HUES6 (cell line): ENCODE results near the gene HINT2.
A peak's percentile ranks its signal among the peaks of the same experiment; 100 is the strongest.

Experiments
- H3K27ac ChIP-seq: 2 replicates; pipeline ENCODE4 v1.7.0; 2013; ENCODE audit warnings: low read depth, mild to moderate bottlenecking, low read length, inconsistent platforms
- H3K27me3 ChIP-seq: 2 replicates; pipeline ENCODE4 v1.6.1; 2013; ENCODE audit warnings: low read length; ENCODE audit not compliant: control insufficient read depth, insufficient read depth
- H3K36me3 ChIP-seq: 2 replicates; pipeline ENCODE4 v1.6.1; 2013; ENCODE audit warnings: low read length; ENCODE audit not compliant: control insufficient read depth, insufficient read depth
- H3K4me1 ChIP-seq: 2 replicates; pipeline ENCODE4 v1.6.1; 2013; ENCODE audit warnings: low read length; ENCODE audit not compliant: control insufficient read depth, insufficient read depth
- H3K4me3 ChIP-seq: 2 replicates; pipeline ENCODE4 v1.5.1; 2013; ENCODE audit warnings: low read depth, low read length
- H3K9ac ChIP-seq: one replicate; pipeline ENCODE4 v1.6.1; 2013; ENCODE audit warnings: mild to moderate bottlenecking, low read length
- H3K9me3 ChIP-seq: 2 replicates; pipeline ENCODE4 v1.6.1; 2013; ENCODE audit warnings: low read depth, low read length; ENCODE audit not compliant: control insufficient read depth, insufficient read depth

Gene HINT2

DNA sequence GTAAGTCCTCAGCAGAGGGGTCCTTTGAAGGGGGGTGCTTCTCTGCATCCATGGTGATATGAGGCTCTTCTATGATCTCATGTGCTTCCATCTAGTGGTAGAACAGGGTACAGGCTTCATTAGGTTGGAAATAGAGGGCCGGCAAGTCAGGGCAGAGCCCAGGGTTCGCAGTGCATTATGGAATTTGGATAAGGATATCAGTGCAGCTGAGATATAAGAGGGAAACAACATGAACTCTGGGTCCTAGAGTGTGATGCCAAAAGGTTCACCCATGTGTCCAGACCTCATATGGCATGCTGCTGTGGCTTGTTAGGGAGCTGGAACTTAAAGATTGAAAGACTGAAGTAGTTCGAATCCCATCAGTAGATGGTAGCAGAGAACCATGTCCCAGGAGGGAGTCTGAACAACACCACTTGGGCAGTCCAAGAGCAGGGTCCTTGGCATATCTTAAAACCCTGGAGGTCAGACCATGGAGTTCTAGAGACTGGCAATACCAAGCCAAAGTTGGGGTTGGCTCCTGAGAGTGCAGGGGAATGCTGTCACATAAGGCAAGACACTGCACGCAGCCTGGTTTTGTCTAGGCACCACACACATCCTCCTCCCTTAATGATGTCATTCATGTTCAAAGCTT, 11.3 kb upstream of the HINT2 start:
- Histone ChIP-seq H3K9me3 (no peaks in the 10 kb centered on the region), H3K27ac (no peak overlapping the region), H3K4me1 (peaks cover 27% of the 10 kb centered on the region), H3K4me3 (no peak overlapping the region), H3K9ac (no peak overlapping the region), H3K36me3 (no peaks in the 10 kb centered on the region), H3K27me3 (no peaks in the 10 kb centered on the region)

DNA sequence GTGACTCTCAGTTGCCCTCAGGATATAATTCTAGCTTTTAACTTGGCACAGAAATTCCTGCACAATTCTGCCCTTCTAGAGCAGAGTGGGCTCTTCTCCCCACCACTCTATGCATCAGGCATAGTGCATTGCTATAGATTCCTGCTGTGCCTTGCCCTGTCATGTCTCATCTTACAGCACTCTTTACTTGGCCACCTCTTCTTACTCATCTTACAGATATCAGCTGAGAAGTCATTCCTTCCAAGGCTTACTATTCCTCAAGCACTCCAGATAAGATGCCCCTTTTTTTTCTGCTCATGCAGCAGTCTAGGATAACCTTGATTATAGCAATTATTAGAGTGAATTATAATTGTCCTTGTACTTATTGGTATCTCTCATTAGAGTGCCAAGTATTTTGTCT, 8.1 kb upstream of the HINT2 start:
- no peaks in the 10 kb centered on the region for H3K27me3 ChIP-seq
- no peaks in the 10 kb centered on the region for H3K9me3 ChIP-seq
- no peak overlapping the region for H3K27ac ChIP-seq
- no peaks in the 10 kb centered on the region for H3K36me3 ChIP-seq
- peaks cover 16% of the 10 kb centered on the region for H3K4me1 ChIP-seq
- H3K9ac ChIP-seq: no peak overlapping the region
- no peak overlapping the region for H3K4me3 ChIP-seq

- no peak overlapping the region for H3K27ac ChIP-seq
- H3K27me3 ChIP-seq: no peaks in the 10 kb centered on the region
- H3K9ac ChIP-seq: no peak overlapping the region
- H3K36me3 ChIP-seq: no peaks in the 10 kb centered on the region
- no peak overlapping the region for H3K4me3 ChIP-seq
- no peaks in the 10 kb centered on the region for H3K9me3 ChIP-seq
- H3K4me1 ChIP-seq: peaks cover 12% of the 10 kb centered on the region; the same call in 1 of the 2 replicates
These were observed 5.2 kb upstream of the HINT2 start for GRCh38 chr9:35820076-35820475.

DNA sequence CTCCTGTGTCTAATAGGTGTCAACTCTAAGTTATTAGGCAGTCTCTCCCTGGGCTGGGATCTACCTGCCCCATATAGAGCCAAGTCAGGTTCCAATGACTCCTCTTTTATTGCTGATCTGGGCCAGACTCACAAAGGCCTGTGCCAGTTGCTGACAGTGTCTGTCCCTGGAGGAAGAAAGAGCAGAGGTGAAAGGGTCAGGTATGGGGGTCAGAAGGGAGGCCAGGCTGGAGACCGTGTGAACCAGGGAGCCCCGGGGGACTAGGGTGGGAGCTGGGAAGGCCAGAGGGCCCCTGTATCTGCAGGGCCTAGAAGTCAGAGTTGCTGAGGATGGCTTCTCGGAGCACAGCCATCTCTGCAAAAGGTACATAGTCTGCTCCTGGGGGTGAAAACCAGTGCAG, 3.5 kb upstream of the HINT2 start:
- Histone ChIP-seq H3K9me3 (no peaks in the 10 kb centered on the region), H3K36me3 (no peaks in the 10 kb centered on the region), H3K27me3 (no peaks in the 10 kb centered on the region), H3K4me1 (peaks cover 15% of the 10 kb centered on the region), H3K27ac (no peak overlapping the region), H3K9ac (no peak overlapping the region), H3K4me3 (no peak overlapping the region)

DNA sequence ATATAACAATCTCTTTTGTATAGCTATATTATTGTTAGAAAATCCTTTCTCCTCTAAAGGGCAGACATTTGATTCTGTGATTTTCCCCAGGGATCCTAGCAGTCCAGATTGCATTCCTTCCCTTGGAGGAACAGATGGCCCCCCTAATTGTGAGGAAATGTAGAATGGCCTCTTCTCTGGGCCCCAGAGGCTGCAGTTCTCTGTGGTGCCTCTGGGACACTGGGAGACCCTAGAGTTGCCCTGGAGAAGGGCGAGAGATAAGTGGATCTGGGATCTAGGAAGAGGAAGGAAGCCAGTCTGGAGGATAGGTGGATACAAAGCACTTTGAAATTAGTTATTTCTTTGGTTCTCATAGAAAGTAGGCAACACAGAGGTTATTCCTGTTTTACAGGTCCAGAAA, 1.9 kb upstream of the HINT2 start:
- no peak overlapping the region for H3K4me3 ChIP-seq
- no peaks in the 10 kb centered on the region for H3K36me3 ChIP-seq
- H3K27me3 ChIP-seq: no peaks in the 10 kb centered on the region
- H3K9me3 ChIP-seq: no peaks in the 10 kb centered on the region
- H3K27ac ChIP-seq: no peak overlapping the region
- H3K4me1 ChIP-seq: peaks cover 13% of the 10 kb centered on the region
- H3K9ac ChIP-seq: no peak overlapping the region

GRCh38 chr9:35814106-35814840, 569 bp downstream of the HINT2 start:
- Histone ChIP-seq H3K9me3 (no peaks in the 10 kb centered on the region), H3K27me3 (no peaks in the 10 kb centered on the region), H3K4me3 (peak overlapping the region; percentile 75), H3K9ac (peak overlapping the region; percentile 85), H3K4me1 (peaks cover 13% of the 10 kb centered on the region), H3K27ac (peak overlapping the region; percentile 80), H3K36me3 (no peaks in the 10 kb centered on the region)

DNA sequence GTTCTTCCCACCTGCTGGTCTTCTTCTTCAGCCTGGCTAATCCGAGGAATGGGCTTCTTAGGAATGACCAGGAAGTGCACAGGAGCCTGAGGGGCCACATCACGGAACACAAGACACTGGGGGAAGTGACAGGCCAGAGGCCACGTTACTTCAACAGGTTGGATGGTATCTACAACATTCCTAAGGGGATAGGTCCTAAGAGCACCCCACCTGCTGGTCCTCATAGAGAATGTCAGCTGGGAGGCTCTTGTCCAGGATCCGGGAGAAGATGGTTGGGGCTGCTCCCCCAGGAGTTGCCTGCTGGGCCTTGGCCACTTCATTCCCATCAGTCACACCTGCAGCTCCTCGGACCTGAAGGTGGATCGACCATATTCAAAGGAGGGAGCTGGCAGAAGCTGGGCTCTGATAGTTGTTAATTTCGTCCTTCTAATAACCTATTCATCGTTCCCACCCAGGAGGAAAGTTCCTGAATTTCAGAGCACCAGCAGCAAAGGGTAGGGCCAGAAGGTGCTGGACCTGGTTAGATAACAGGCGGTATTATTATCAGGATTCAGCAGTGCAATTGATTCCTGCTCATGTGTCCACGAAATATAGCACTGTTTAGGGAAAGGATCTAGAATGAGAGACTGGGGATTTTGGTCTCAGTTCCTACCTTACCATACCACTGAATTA, 1.3 kb downstream of the HINT2 start:
- peaks cover 13% of the 10 kb centered on the region for H3K4me1 ChIP-seq
- H3K9me3 ChIP-seq: no peaks in the 10 kb centered on the region
- H3K9ac ChIP-seq: no peak overlapping the region
- H3K36me3 ChIP-seq: no peaks in the 10 kb centered on the region
- no peaks in the 10 kb centered on the region for H3K27me3 ChIP-seq
- no peak overlapping the region for H3K27ac ChIP-seq
- peak overlapping the region; percentile 75; the same call in 1 of the 2 replicates for H3K4me3 ChIP-seq

DNA sequence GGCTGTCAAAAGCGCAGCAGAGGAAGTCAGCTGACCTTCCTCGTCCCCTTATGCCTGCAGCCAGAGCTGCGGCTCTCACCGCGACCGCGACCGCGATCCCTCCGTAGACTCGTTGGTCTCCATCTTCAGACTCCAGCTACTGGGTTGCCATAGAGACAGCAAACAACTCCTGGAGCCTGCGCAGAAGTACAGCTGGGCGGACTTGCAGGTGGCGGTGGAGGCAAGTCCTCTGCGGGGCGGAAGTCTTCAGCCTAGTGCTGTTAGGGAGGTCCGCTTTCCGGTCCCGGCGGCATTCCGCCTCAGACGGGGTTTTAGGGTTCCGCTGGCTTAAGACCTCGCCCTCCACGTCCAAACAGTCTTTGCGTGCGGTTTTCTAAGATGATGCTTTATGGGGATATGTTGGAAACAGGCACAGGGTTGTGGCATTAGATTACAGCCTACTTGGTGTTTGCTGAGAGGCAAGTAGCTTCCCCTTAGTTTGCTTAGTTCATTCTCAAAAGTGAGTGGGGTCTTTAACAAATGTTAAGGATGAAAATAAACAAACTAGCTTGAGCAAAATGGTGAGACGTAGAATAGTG, 2.7 kb downstream of the HINT2 start, which contains the start of gene SPAG8:
Gene SPAG8 (minus strand): TSS at position 238 of the 578 bp plus-strand sequence. CDS start 115 bp downstream, at position 123.
- H3K36me3 ChIP-seq: no peaks in the 10 kb centered on the region
- no peak within 1 kb of the TSS for H3K9ac ChIP-seq
- no peaks in the 10 kb centered on the region for H3K9me3 ChIP-seq
- peaks cover 13% of the 10 kb centered on the region for H3K4me1 ChIP-seq
- H3K27ac ChIP-seq: no peak within 1 kb of the TSS
- H3K4me3 ChIP-seq: peak within 1 kb of the TSS; percentile 56
- no peaks in the 10 kb centered on the region for H3K27me3 ChIP-seq

GRCh38 chr9:35811381-35812024, 3.3 kb downstream of the HINT2 start:
- Histone ChIP-seq H3K9me3 (no peaks in the 10 kb centered on the region), H3K27ac (no peak overlapping the region), H3K4me3 (peak overlapping the region; percentile 56)

DNA sequence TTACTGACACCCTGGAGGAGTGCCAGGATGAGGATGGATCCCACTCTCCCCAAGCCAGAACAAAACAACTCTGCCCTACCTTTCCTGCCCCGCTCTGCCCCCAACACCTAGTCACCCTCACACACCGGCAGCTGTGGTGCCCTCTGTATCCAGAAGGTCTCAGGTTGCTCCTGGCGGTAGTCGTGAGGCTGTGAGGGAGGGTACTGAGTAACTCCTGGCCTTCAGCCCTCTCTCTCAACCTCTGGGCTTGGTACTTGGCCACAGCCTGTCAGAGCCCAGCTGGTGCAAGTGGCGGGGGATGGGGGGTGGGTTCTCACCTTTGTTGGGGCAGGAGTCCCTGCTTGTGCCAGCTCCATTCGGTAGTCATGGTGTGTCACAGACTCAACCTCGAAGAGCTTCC, 4.7 kb downstream of the HINT2 start:
- H3K9ac ChIP-seq: no peak overlapping the region
- H3K4me3 ChIP-seq: no peak overlapping the region
- H3K27ac ChIP-seq: no peak overlapping the region
- peaks cover 18% of the 10 kb centered on the region for H3K36me3 ChIP-seq
- H3K4me1 ChIP-seq: peaks cover 13% of the 10 kb centered on the region
- no peaks in the 10 kb centered on the region for H3K9me3 ChIP-seq
- H3K27me3 ChIP-seq: no peaks in the 10 kb centered on the region

More at GRCh38 chr9:35811381-35812024, 3.3 kb downstream of the HINT2 start:
- Histone ChIP-seq H3K4me1 (peaks cover 13% of the 10 kb centered on the region), H3K27me3 (no peaks in the 10 kb centered on the region), H3K36me3 (peaks cover 4% of the 10 kb centered on the region; the same call in 1 of the 2 replicates), H3K9ac (no peak overlapping the region)
